GM19099 (cell line): ENCODE data around the gene CLEC2B.

ENCODE experiments used
- POLR2A ChIP-seq: IDR thresholded peaks from 3 replicates; pipeline ENCODE4 v1.6.1; 2011; ENCODE audit warnings: low read depth; ENCODE audit not compliant: insufficient read length; ENCODE audit errors: extremely low read depth

The CLEC2B gene

GRCh38 chr12:9869307-9870161 lies at the start of gene CLEC2B:
CLEC2B (minus strand) TSS chr12:9869354.
- peak; percentile 24 for TF ChIP-seq POLR2A

GRCh38 chr12:9911708-9912107 lies 42.6 kb upstream of the CLEC2B start:
- no peak for TF ChIP-seq POLR2A

- no peak for TF ChIP-seq POLR2A
Measured at GRCh38 chr12:9910716-9911421, 41.7 kb upstream of the CLEC2B start.

GRCh38 chr12:9909724-9910123 lies 40.6 kb upstream of the CLEC2B start:
- no peak for TF ChIP-seq POLR2A

GRCh38 chr12:9908350-9908749 lies 39.2 kb upstream of the CLEC2B start:
- no peak for TF ChIP-seq POLR2A

- no peak for TF ChIP-seq POLR2A
Measured at GRCh38 chr12:9907769-9908168, 38.6 kb upstream of the CLEC2B start.

- no peak for TF ChIP-seq POLR2A
Measured at GRCh38 chr12:9906873-9907272, 37.7 kb upstream of the CLEC2B start.

GRCh38 chr12:9902539-9903228 lies 33.5 kb upstream of the CLEC2B start:
- TF ChIP-seq POLR2A, result no peak

GRCh38 chr12:9900930-9901329 lies 31.8 kb upstream of the CLEC2B start:
- no peak for TF ChIP-seq POLR2A

GRCh38 chr12:9899209-9899608 lies 30.1 kb upstream of the CLEC2B start:
- no peak for TF ChIP-seq POLR2A

GRCh38 chr12:9897535-9897934 lies 28.4 kb upstream of the CLEC2B start:
- TF ChIP-seq POLR2A, result no peak

- TF ChIP-seq POLR2A, result no peak
Measured at GRCh38 chr12:9895215-9895971, 26.2 kb upstream of the CLEC2B start.

GRCh38 chr12:9888665-9889273 lies 19.6 kb upstream of the CLEC2B start:
- no peak for TF ChIP-seq POLR2A

- TF ChIP-seq POLR2A, result no peak
Measured at GRCh38 chr12:9883175-9883574, 14.0 kb upstream of the CLEC2B start.
